HG03520 (cell line): ENCODE results near the gene DMBT1.

Experiments
- ATAC-seq: cut with Tn5 transposase; IDR thresholded peaks from one replicate; pipeline ENCODE4 v1.9.1; 2021; ENCODE audit warnings: mild to moderate bottlenecking, moderate library complexity; ENCODE audit not compliant: unreplicated experiment

Gene DMBT1

GRCh38 chr10:122643931-122644534 lies 83.5 kb downstream of the DMBT1 start:
- no peak for ATAC-seq

GRCh38 chr10:122646511-122647382 lies 86.2 kb downstream of the DMBT1 start:
- no peak for ATAC-seq

- no peak for ATAC-seq
Measured at GRCh38 chr10:122647383-122647968, 86.9 kb downstream of the DMBT1 start.

- no peak for ATAC-seq
Measured at GRCh38 chr10:122648599-122649428, 88.3 kb downstream of the DMBT1 start.

- ATAC-seq: no peak
Measured at GRCh38 chr10:122649903-122650302, 89.3 kb downstream of the DMBT1 start.

GRCh38 chr10:122650331-122650730 lies 89.8 kb downstream of the DMBT1 start:
- ATAC-seq: no peak

GRCh38 chr10:122655524-122656307 lies 95.2 kb downstream of the DMBT1 start:
- no peak for ATAC-seq

- ATAC-seq: no peak
Measured at GRCh38 chr10:122656308-122656705, 95.8 kb downstream of the DMBT1 start.

GRCh38 chr10:122656741-122657140 lies 96.2 kb downstream of the DMBT1 start:
- no peak for ATAC-seq

GRCh38 chr10:122657255-122657654 lies 96.7 kb downstream of the DMBT1 start:
- ATAC-seq: no peak

GRCh38 chr10:122657729-122658128 lies 97.2 kb downstream of the DMBT1 start:
- ATAC-seq: no peak

- ATAC-seq: no peak
Measured at GRCh38 chr10:122658356-122659049, 97.9 kb downstream of the DMBT1 start.

GRCh38 chr10:122659126-122659525 lies 98.6 kb downstream of the DMBT1 start:
- no peak for ATAC-seq

GRCh38 chr10:122659651-122660050 lies 99.1 kb downstream of the DMBT1 start:
- no peak for ATAC-seq

GRCh38 chr10:122660696-122661095 lies 100.1 kb downstream of the DMBT1 start:
- ATAC-seq: no peak

GRCh38 chr10:122662231-122662630 lies 101.7 kb downstream of the DMBT1 start:
- no peak for ATAC-seq

GRCh38 chr10:122663516-122664130 lies 103.1 kb downstream of the DMBT1 start:
- no peak for ATAC-seq

- no peak for ATAC-seq
Measured at GRCh38 chr10:122664501-122664900, 103.9 kb downstream of the DMBT1 start.

GRCh38 chr10:122665329-122665860 lies 104.8 kb downstream of the DMBT1 start:
- ATAC-seq: no peak
